ENCODE results near the gene PTRH1.

PTRH1 gene

GRCh38 chr9:127698386-127698785 is 17.1 kb downstream of the PTRH1 start:
- no peaks in the 10 kb centered on the region for H3K9me3 ChIP-seq (ENCODE audit: low read length)
- H3K9me2 ChIP-seq (ENCODE audit: low read depth, low read length) = no peaks in the 10 kb centered on the region
- no peaks in the 10 kb centered on the region for H3K36me3 ChIP-seq (ENCODE audit: insufficient read depth, low read length)
- H4K20me1 ChIP-seq (ENCODE audit: insufficient read depth, low read length) = no peaks in the 10 kb centered on the region
- TF ChIP-seq CTCF (IDR thresholded peaks at IDR 0.05; ENCODE audit: low read length) (no peak), EZH2 (IDR thresholded peaks at IDR 0.05; ENCODE audit: borderline replicate concordance, low read length) (no peak)
- H3K4me1 ChIP-seq (ENCODE audit: insufficient read depth, low read length, severe bottlenecking) = peaks cover 10% of the 10 kb centered on the region
- no peaks in the 10 kb centered on the region for H3K79me2 ChIP-seq (ENCODE audit: insufficient read depth, low read length)
- no peak overlapping the region for H2AFZ ChIP-seq (ENCODE audit: low read length)
- no peak overlapping the region for H3K9ac ChIP-seq (ENCODE audit: low read length)
- no peak overlapping the region for H3K4me3 ChIP-seq (ENCODE audit: low read depth, low read length, poor library complexity, severe bottlenecking)
- no peak overlapping the region for H3K4me2 ChIP-seq (ENCODE audit: low read length)
- no peak overlapping the region for H3K27ac ChIP-seq (ENCODE audit: low read depth, low read length, poor library complexity, severe bottlenecking)
- no peaks in the 10 kb centered on the region; the same call in 1 of the 2 replicates for H3K27me3 ChIP-seq (ENCODE audit: insufficient read depth, low read length)
- H3F3A ChIP-seq (ENCODE audit: insufficient read depth, low read length) = no peaks in the 10 kb centered on the region; the same call in 1 of the 2 replicates

GRCh38 chr9:127697575-127697974 is 17.9 kb downstream of the PTRH1 start:
- H3K4me2 ChIP-seq (ENCODE audit: low read length) = no peak overlapping the region
- H3K9ac ChIP-seq (ENCODE audit: low read length) = no peak overlapping the region
- H3K4me3 ChIP-seq (ENCODE audit: low read depth, low read length, poor library complexity, severe bottlenecking) = no peak overlapping the region
- H3K79me2 ChIP-seq (ENCODE audit: insufficient read depth, low read length) = no peaks in the 10 kb centered on the region
- no peaks in the 10 kb centered on the region for H3K9me2 ChIP-seq (ENCODE audit: low read depth, low read length)
- H3F3A ChIP-seq (ENCODE audit: insufficient read depth, low read length) = no peaks in the 10 kb centered on the region; the same call in 1 of the 2 replicates
- no peaks in the 10 kb centered on the region for H3K9me3 ChIP-seq (ENCODE audit: low read length)
- TF ChIP-seq CTCF (IDR thresholded peaks at IDR 0.05; ENCODE audit: low read length) (no peak), EZH2 (IDR thresholded peaks at IDR 0.05; ENCODE audit: borderline replicate concordance, low read length) (no peak)
- H3K27me3 ChIP-seq (ENCODE audit: insufficient read depth, low read length) = no peaks in the 10 kb centered on the region; the same call in 1 of the 2 replicates
- no peaks in the 10 kb centered on the region for H3K36me3 ChIP-seq (ENCODE audit: insufficient read depth, low read length)
- no peak overlapping the region for H3K27ac ChIP-seq (ENCODE audit: low read depth, low read length, poor library complexity, severe bottlenecking)
- H2AFZ ChIP-seq (ENCODE audit: low read length) = no peak overlapping the region
- H4K20me1 ChIP-seq (ENCODE audit: insufficient read depth, low read length) = no peaks in the 10 kb centered on the region
- peaks cover 10% of the 10 kb centered on the region for H3K4me1 ChIP-seq (ENCODE audit: insufficient read depth, low read length, severe bottlenecking)

- Histone ChIP-seq H3K36me3 (ENCODE audit: insufficient read depth, low read length) (no peaks in the 10 kb centered on the region), H3K27me3 (ENCODE audit: insufficient read depth, low read length) (no peaks in the 10 kb centered on the region; the same call in none of the 2 replicates), H3K27ac (ENCODE audit: low read depth, low read length, poor library complexity, severe bottlenecking) (no peak overlapping the region), H4K20me1 (ENCODE audit: insufficient read depth, low read length) (no peaks in the 10 kb centered on the region), H3K4me2 (ENCODE audit: low read length) (no peak overlapping the region), H3K9me2 (ENCODE audit: low read depth, low read length) (no peaks in the 10 kb centered on the region), H3F3A (ENCODE audit: insufficient read depth, low read length) (no peaks in the 10 kb centered on the region), H3K9me3 (ENCODE audit: low read length) (no peaks in the 10 kb centered on the region), H2AFZ (ENCODE audit: low read length) (no peak overlapping the region), H3K9ac (ENCODE audit: low read length) (no peak overlapping the region), H3K79me2 (ENCODE audit: insufficient read depth, low read length) (no peaks in the 10 kb centered on the region), H3K4me1 (ENCODE audit: insufficient read depth, low read length, severe bottlenecking) (peaks cover 10% of the 10 kb centered on the region), H3K4me3 (ENCODE audit: low read depth, low read length, poor library complexity, severe bottlenecking) (no peak overlapping the region)
- TF ChIP-seq CTCF (IDR thresholded peaks at IDR 0.05; ENCODE audit: low read length) = no peak
- TF ChIP-seq EZH2 (IDR thresholded peaks at IDR 0.05; ENCODE audit: borderline replicate concordance, low read length) = no peak
These were observed 20.4 kb downstream of the PTRH1 start for GRCh38 chr9:127694890-127695720.

Measured in OCI-LY1 (cell line).